22Rv1 (cell line): Measurements from ENCODE around the gene DTNB.
"Not testable (repeated sequence)": the region's sequence is repeated elsewhere in the genome, so short reads cannot be mapped to it uniquely, and the experiment has no call there.

Experiments used
- H3K27ac ChIP-seq: fragments of 450-650 bp; 2 replicates; pipeline ENCODE4 v1.5.1; 2017
- CTCF ChIP-seq: fragments of 450-650 bp; IDR thresholded peaks from 2 replicates; pipeline ENCODE4 v1.5.1; 2017; ENCODE audit warnings: mild to moderate bottlenecking
- ZFX ChIP-seq: fragments of 450-650 bp; IDR thresholded peaks from 2 replicates; pipeline ENCODE4 v1.6.1; 2017; ENCODE audit warnings: antibody characterized with exemption, borderline replicate concordance

The DTNB gene

DNA sequence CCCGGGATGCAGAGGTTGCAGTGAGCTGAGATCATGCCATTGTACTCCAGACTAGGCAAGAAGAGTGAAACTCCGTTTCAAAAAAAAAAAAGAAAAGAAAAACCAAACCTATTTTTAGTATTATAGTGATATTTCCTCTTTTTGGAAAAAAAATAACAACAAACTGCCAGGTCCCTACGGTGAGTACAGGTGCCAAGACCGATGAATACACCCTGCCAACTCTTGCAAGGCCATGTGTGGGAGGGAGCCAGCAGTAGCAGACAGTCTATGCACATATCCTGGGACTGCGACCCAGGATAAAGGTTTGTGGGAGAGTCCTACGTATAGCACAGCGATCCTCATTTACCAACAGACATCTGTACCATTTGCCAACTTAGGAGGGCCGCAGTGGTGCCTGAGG is 262.1 kb downstream of the DTNB start:
- H3K27ac ChIP-seq = no peak overlapping the region
- no peak for TF ChIP-seq ZFX
- TF ChIP-seq CTCF = no peak

- no peak overlapping the region for H3K27ac ChIP-seq
Observed at GRCh38 chr2:25410370-25410769, 263.0 kb downstream of the DTNB start.

GRCh38 chr2:25409468-25409867 is 263.9 kb downstream of the DTNB start:
- no peak for TF ChIP-seq CTCF
- no peak overlapping the region for H3K27ac ChIP-seq

More at GRCh38 chr2:25410370-25410769, 263.0 kb downstream of the DTNB start:
- TF ChIP-seq ZFX (no peak), CTCF (no peak)

DNA sequence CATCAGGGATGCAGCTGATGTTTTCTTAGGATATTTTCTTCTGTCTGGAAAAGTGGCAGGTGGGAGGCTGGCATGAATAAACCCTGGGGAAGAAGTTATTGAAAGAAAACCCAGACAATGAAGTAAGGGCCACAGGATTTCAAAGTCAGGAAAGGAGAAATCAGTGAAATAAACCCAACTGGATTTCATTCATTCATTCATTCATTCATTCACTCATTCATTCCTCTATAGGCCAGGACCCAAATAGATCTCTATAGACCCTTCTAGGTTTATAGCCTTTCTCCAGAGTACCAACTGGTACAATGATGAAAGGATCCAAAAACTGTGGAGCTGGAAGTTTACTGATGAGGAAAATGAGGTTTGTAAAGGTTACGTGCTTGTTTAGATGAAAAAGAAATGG is 264.3 kb downstream of the DTNB start:
- no peak for TF ChIP-seq CTCF
- TF ChIP-seq ZFX = no peak

GRCh38 chr2:25405611-25406295 is 267.6 kb downstream of the DTNB start:
- H3K27ac ChIP-seq = no peak overlapping the region
- TF ChIP-seq CTCF = no peak
- no peak for TF ChIP-seq ZFX

More for the DNA sequence above, 264.3 kb downstream of the DTNB start:
- no peak overlapping the region for H3K27ac ChIP-seq

DNA sequence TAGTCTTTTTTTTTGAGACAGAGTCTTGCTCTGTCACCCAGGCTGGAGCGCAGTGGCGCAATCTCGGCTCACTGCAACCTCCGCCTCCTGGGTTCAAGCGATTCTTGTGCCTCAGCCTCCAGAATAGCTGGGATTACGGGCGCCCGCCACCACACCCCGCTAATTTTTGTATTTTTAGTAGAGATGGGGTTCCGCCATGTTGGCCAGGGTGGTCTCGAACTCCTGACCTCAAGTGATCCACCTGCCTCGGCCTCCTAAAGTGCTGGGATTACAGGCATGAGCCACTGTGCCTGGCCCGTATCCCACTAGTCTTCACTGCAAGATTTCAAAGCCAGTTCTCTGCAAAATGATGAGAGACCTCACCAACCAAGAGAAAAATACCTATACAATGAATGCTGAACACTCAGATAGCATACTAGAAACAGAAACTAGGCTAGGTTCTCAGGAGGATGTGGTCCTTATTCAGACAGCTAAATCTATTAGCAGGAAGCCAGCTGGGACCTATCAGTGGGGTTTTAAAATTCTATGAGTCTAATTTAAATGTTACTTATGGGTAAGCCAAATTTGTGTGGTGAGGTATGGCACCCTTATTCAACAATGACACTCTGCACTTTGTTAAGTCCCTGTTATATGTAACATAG is 270.1 kb downstream of the DTNB start:
- H3K27ac ChIP-seq = not testable (repeated sequence)

DNA sequence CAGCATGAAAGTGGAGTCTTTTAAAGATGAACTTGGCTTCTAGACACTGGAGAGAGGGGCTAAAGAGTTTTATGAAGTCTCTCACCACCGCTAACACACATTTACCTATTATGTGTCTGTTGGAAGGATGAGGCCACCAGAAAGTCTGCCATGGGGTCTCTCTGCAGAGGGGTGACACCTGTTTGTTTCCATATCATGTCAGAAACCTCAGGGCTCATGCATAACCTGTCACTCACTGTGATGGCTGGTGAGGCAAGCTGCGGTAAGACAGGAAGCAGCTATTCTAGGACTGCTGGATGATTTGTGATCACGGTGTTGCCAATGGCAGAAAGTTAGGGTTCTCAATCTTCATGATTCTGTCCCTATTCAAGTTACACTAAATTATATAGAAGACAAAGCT is 270.9 kb downstream of the DTNB start:
- H3K27ac ChIP-seq = no peak overlapping the region
- TF ChIP-seq ZFX (no peak), CTCF (no peak)
